GM21529 (cell line): ENCODE data around the gene KLHL8.

Experiments
- ATAC-seq: cut with Tn5 transposase; IDR thresholded peaks from one replicate; pipeline ENCODE4 v1.9.1; 2021; ENCODE audit not compliant: unreplicated experiment

The KLHL8 gene

DNA sequence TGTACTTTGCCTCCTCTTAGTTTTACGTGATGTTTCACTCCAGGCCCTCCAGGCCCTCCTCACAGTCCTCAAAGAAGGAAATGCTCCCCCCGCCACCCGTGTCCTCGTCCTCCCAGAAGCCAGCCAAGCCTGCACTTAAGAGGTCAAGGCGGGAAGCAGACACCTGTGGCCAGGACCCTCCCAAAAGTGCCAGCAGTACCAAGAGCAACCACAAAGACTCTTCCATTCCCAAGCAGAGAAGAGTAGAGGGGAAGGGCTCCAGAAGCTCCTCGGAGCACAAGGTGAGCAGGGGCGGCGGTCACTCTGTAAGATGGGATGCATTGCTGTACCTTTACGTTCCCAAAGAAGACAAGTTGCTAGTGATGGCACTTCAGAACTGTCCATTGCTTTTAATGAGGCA is 94.4 kb downstream of the KLHL8 start:
- no peak for ATAC-seq

- ATAC-seq, result no peak
Observed at GRCh38 chr4:87122252-87122651, 98.2 kb downstream of the KLHL8 start.

DNA sequence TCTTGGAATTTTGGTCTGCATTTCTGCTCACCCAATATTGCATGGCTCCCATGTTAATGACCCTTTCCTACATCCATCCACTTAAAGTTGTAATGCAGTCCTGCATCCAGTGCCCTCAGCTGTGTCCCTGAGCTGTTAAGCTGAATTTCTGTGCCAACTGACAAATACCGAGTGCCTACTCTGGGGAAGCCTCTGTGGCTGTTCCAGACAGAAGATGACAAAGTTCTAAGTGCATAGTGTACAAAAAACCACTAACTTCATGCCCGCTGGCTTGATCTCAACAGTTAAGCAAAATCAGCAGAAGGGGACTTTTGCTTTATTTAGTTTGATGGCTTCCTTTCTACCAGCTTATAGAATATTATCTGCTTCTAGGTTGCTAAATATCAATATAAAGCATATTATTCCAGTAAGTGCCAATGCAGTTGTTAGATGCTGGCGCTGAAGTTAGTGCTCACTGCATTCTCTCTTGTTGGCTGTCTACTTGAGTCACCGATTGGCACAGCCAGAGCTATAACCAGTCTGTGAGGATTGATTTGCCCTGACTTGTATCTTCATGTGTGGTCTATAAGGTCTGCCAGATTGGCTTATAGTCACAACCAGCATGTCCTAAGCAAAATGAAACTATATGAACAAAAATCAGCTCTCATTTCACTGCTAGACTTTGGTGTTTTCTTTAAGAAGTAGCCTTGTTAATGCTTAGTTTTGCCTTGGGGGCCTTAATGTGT is 98.9 kb downstream of the KLHL8 start:
- no peak for ATAC-seq

DNA sequence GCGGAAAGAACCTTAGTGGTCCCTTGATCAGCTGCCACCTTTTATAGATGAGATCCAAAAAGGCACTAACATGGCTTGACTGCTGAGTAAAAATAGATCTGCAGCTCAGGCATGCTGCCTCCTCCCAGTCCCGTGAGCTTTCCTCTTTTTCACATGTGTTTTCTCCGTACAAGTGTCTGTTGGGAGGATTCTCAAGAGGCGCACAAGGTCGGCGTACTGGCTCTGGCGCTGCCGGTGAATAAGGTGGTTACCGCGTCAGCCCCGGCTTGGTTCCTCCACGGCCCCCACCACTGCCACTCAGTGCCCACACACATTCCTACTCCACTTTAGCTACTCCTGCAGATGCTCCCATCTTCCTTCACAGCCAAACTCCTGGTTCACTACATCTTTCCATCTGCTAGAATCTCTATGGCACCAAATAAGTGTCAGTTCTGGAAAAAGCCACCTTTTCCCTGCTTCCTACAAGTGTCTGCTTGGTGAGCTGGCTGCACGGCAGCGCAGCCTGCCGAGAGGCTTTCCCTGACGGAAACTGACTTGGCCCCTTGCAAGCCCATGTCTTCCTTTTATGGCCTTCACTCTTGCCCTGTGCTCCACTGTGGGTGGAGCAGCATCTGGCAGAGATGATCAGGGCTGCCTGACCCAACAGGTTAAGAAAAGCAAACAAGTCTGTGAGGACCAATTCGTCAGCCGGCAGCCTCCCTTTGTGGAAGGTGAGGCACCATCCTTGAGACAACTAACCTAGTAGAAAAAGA is 99.8 kb downstream of the KLHL8 start:
- no peak for ATAC-seq

GRCh38 chr4:87120010-87120409 is 100.4 kb downstream of the KLHL8 start:
- peak; percentile 54 for ATAC-seq

GRCh38 chr4:87118826-87119225 is 101.6 kb downstream of the KLHL8 start:
- no peak for ATAC-seq

DNA sequence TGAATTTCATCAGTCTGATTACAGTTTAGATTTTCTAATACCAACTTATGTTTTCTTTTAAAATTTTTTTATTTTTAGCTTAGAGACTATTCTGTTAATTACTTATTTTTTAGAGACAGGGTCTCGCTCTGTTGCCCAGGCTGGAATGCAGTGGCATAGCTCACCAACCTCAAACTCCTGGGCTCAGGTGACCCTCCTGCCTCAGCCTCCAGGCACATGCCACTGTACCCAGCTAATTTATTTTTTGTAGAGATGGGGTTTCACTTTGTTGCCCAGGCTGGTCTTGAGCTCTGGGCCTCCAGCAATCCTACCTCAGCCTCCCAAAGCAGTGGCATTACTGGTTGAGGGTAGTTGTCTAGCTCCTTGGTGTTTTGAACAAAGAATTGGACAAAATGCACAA is 102.0 kb downstream of the KLHL8 start:
- no peak for ATAC-seq

DNA sequence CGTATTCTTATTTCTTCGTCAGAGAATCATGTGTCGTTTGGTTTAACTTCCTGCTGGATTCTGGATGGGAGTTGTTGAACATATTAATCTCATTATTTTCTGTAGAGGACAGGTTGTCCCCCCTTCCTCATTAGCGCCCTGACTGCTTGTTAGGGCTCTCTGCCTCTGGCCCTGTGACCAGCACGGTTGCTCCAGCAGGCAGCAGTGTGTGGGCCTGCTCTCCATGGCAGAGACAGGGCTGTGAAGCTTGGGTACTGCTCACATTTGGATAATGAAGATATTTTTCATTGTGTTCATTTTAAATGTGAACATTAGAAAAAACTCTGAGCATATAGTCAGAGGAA is 102.7 kb downstream of the KLHL8 start:
- ATAC-seq, result no peak

- no peak for ATAC-seq
Observed at GRCh38 chr4:87117051-87117731, 103.2 kb downstream of the KLHL8 start.

DNA sequence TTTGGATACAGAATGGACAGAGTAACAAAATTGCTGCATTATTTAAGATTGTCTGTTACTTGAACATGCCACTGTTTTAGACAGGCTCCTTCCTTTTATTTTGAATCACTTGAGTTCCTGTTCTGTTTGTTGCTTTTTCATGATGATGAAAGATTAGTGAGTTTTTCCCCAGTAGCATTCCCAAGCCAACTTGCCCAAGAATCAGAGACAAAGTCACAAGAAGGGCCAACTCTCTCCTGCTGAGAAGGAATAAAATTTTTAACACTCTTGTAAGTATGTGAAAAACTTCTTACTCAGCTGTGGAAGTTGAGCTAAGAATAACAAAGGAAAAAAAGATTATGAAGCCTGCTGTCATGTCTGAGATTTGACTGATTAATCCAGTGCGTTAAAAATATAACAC is 104.2 kb downstream of the KLHL8 start:
- no peak for ATAC-seq

DNA sequence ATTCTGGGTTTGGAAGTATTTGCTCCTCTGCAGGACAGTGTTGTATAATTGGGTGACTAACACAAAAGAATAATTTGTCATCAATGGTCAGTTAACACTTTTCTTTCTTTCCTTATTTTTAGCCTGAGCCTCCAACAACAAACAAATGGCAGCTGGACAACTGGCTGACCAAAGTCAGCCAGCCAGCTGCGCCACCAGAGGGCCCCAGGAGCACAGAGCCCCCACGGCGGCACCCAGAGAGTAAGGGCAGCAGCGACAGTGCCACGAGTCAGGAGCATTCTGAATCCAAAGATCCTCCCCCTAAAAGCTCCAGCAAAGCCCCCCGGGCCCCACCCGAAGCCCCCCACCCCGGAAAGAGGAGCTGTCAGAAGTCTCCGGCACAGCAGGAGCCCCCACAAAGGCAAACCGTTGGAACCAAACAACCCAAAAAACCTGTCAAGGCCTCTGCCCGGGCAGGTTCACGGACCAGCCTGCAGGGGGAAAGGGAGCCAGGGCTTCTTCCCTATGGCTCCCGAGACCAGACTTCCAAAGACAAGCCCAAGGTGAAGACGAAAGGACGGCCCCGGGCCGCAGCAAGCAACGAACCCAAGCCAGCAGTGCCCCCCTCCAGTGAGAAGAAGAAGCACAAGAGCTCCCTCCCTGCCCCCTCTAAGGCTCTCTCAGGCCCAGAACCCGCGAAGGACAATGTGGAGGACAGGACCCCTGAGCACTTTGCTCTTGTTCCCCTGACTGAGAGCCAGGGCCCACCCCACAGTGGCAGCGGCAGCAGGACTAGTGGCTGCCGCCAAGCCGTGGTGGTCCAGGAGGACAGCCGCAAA is 106.0 kb downstream of the KLHL8 start:
- no peak for ATAC-seq

GRCh38 chr4:87112063-87112462 is 108.4 kb downstream of the KLHL8 start:
- no peak for ATAC-seq
